ENCODE measurements around the gene ECM1.
A peak's percentile ranks its signal among the peaks of the same experiment; 100 is the strongest.

ECM1 gene

DNA sequence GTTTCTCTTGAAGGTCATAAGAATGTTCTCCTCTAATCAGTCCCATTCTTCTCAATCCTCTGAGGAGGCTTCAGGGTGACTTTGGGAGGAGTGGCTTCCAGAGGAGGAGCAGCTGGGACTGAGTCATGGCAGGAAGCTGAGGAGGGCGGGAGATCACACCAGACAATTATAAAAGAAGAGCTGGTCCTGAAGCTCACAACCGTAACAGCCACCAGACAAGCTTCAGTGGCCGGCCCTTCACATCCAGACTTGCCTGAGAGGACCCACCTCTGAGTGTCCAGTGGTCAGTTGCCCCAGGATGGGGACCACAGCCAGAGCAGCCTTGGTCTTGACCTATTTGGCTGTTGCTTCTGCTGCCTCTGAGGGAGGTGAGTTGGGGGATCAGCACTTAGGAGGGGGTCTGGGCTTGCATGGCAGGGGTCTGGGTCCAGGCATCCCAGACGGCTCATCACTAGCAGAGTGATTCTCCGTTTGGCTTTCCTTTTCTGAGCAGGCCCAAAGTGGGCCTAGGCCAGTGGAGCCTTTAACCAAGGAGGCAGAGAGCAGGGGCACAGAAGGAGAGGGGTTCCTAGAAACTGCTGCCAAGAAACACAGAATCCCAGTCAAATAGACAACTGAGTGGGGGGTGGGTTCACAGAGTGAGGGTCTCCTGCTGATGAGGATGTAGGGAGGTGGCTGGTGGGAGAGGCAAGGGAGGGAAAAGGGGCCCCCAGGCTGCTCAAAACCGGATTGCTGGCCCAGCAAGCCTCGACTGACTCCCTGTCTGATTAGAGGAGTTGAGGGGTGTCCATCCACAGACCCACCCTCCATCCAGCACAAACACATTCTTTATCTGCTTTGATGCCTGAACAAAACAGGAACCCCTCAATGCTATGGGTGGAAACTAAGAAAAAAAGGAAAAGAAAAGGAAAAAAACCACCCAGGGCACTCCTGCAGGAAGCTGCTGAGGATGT, at the start of gene ECM1:
ECM1 (plus strand) TSS at position 198 of the 953 bp plus-strand sequence; CDS start at position 299, 101 bp downstream.
- DNase-seq, result no peak

DNA sequence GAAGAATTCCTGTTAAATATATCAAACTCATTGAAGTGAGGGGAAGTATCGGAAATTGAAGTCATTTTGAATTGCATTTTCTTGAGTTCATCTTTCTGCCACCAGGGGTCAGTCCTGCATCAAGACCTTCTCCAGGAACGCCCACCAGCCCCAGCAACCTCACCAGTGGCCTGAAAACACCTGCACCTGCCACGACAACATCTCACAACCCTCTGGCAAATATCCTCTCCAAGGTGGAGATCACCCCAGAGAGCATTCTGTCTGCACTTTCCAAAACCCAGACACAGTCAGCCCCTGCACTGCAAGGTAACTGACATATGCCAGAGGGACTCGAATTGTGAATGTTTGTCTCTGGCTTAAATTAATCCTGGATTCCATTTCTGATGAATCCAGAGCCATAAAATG, 43.5 kb upstream of the ECM1 start:
- DNase-seq, result peak in 1 of 2 experiments; percentile 24

DNA sequence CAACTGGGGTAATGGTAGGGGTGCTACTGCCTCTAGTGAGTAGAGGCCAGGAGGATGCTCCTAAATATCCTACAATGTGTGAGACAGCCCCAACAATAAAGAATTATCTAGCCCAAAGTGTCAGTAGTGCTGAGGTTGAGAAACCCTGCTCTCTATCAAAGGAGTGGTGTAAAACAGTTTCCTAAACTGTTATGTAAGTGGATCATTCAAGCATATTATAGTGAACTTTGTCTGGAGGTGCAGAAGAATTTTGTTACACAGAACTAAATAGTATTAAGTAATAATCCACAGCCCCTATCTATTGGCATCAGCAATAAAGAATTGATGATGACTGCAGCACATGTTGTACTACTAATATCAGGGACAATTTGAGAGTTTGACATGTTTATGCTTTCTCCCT, 40.9 kb upstream of the ECM1 start:
- DNase-seq, result no peak

DNA sequence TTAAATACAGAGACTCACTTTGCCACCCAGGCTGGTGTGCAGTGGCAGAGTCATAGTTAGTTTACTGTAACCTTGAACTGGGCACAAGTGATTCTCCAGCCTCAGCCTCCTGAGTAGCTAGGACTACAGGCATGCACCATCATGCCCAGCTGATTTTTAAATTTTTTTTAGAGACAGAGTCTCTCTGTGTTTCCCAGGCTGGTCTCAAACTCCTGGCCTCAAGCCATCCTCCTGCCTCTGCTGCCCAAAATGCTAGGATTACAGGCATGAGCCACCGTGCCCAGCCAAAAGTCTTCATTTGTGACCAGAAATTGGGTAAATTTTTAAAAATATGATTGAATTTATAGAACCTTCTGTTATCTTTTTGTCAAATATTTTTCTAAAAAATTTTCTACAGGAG, 38.6 kb upstream of the ECM1 start:
- DNase-seq, result no peak

DNA sequence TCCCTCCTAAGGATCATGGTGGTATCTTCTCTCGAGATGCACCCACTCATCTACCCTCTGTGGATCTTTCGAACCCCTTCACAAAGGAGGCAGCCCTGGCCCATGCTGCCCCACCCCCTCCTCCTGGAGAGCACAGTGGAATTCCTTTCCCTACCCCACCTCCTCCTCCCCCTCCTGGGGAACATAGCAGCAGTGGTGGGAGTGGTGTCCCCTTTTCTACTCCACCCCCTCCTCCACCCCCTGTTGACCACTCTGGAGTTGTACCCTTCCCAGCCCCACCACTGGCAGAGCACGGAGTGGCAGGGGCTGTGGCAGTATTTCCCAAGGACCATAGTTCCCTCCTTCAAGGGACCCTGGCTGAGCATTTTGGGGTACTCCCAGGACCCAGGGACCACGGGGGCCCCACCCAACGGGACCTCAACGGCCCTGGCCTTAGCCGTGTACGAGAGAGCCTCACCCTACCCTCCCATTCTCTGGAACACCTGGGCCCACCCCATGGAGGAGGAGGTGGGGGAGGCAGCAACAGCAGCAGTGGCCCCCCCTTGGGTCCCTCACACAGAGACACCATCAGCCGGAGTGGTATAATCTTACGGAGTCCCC, 35.2 kb upstream of the ECM1 start:
- no peak for DNase-seq

DNA sequence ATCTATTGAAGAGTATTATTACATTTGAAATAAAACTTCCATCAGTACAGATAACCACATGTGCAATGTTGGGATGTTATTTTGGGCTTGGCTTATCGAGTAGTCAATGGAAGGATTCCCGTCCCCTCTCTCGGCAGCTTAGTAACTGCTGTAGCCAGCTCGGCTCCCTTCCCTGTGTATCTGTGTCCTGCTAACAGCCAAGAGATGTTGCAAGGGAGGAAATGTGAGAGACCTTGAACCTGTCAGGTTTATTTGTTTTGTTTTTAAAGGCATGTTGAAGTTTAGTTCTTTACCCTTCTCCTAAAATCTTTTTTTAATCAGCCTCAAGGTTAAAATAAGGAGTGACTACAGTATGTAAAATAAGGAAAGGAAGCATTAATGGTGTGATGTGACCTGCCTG, 34.2 kb upstream of the ECM1 start:
- no peak for DNase-seq

DNA sequence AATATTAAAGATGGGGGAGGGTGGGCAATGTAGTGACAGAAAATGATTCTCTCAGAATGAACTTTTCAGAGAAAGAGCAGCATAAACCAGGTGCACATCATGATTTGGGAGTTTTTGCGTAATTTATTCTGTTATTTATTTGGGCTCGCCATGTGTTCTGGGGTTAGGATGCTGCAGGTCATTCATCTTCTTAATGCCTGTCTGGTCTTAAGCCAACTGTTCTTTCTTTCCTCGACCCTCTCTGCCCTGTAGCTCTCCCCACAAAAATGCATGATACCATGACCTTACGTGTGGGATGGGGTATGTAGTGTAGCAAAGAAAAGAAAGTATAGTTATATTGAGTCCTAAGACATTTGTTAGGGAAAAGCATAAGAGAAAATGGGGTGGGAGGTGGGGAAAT, 33.0 kb upstream of the ECM1 start:
- DNase-seq, result no peak

DNA sequence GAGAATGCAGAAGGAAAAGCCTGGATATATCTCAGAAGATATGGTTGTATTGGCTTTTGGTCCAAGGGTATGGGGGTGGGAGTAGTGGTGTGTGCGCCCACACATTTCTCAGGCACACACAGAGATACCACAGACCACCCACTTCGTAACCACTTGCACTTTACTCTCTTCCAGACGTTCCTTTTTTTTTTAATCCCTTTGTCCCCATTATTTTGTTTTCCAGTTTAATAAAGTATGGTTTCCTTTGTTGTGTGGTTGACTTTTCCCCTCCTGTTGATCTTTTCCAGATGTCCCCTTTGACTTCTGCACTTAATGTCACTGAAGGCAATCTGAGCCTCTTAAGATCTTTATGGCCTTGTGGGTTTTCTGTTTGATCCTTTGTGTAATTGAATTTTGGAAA, 31.2 kb upstream of the ECM1 start:
- no peak for DNase-seq

DNA sequence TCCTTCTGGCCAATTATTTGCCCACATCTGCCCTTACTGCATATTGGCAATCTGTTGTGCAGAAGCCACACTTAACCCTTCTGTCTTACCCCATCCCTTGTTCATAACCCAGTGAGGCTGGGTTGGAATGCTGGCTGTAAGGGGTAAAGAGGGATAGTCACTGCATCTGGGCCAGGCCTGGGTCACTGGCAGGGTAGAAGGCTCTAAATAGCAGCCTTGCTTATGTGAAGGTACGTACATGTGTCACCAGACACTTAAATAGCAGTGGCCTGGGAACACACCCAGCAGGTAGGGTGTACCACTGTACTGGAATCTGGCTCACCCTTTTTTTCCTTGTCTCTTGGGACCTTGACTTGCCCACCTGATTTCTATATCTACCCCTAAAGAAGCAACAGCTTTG, 30.6 kb upstream of the ECM1 start:
- DNase-seq, result no peak

DNA sequence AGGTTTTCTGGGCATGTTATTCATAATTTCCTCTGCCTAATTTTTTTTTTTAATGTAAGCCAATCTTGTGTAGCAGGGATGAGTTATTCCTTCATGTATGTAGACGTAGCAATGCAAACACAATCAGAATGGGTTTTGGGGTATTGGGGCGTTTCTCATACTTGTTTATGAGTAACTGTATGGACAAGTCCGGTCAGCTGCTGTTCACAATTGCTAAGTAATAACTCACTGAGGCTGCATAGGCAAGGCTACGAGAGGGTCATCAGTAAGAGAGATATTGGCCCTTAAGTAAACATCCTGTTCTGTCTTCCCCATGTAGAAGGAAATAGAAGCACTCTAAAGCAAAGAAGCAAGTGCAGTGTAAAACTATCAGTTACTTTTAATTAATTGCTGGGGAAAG, 30.2 kb upstream of the ECM1 start:
- no peak for DNase-seq

DNA sequence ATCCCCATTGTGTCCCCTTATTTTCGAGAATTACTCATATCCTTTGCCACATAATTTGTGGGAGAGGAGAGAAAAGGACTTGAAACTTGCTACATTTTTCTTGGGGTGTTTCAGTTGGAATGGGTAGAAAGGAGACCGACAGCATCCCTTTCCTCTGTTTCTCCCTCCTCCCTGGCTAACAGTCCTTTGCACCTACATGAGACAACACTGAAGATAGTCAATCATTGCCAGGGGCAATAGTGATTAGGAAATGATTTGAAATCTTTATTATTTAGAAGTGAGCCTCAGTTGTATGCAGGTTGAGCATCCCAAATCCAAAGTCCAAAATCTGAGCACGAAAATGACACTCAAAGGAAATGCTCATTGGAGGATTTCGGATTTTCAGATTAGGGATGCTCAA, 28.5 kb upstream of the ECM1 start:
- DNase-seq, result no peak

DNA sequence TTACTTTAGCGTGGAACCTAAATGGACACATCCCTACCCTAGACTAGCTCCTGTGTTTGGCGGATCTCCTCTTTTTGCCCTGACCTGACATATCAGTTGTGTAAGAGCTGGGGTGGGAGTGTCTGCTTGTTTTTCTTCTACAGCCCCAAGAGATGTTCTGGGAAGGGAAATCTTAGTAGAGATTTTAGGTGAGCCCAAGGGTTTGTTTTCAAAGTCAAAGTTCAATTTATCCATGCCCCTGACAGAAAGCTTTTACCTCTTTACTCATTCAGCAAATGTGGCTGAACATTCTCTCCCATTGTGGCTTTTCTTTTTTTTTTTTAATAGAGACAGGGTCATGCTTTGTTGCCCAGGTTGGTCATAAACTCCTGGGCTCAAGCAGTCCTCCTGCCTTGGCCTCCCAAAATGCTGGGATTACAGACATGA, 28.0 kb upstream of the ECM1 start:
- no peak for DNase-seq

DNA sequence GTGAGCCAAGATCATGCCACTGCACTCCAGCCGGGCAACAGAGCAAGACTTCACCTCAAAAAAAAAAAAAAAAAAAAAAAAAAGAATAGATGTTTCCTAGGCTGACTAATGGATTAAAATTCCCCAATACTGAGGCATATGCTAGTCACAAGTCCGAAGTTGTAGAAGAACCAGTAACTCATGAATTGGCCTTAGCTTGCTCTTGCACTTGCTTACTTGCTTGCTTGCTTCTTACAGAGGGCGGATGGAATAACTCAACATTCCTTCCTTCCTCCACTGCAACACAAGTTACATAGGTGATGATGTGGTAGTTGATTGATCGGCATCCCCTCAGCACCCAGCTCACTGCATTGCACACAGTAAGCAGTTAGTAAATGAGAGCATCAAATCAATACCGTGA, 23.5 kb upstream of the ECM1 start:
- DNase-seq, result no peak

DNA sequence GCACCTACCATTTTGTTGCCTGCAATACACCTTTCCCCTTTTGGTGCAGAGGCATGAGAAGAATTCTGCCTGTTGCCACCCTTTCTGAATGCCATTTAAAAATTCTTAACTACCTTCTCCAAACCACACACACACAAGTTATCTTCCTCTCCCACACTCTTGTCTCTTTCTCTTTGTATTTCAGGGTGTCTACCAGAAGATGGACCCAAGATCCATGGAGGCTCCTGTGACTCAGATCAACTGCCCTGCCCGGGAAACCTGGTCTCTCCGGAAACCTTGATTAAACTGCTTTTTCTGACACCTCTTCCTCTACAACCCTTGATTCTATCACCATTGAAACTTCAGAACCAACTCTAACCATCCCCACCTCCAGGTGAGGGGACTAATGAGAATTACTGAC, 23.0 kb upstream of the ECM1 start:
- DNase-seq, result no peak

DNA sequence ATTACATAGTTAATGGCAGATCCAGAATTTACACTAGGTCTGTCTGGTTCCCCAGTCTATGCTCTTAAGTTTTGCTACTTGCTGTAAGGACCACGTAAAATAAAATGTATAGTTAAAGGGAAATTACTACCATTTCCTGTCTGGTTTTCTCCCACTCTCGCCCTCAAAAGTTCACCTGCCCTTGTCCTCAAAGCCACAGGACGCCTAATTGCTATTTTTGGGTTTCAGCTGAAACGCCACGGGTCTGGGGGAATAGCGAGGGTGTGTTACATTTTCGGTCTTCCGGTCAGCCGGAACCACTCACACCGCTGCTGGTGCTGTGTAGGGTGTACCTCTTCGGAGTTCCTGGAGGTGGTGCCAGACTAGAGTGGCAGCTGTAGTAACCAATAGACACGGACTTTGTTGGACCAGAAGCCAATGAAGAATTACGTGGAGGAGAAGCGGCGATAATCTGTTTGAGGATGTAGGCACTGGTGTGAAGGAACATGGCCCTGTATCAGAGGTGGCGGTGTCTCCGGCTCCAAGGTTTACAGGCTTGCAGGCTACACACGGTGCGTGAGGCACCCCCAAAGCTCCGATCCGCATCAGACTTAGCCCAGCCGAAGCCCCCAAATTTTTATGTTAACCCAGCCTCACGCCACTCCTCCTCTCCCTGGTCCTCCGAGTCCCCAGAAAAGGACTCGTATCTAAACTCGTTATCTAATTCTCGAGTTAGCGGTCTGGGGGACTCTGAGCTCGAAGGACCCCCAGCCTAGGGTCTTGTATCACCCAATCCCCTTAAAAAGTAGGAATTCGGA, 20.7 kb upstream of the ECM1 start, which contains the start of gene TARS2:
TARS2 (plus strand) TSS at position 454 of the 797 bp plus-strand sequence; CDS start at position 486, 32 bp downstream.
- peak; percentile 95 to 97 for DNase-seq

DNA sequence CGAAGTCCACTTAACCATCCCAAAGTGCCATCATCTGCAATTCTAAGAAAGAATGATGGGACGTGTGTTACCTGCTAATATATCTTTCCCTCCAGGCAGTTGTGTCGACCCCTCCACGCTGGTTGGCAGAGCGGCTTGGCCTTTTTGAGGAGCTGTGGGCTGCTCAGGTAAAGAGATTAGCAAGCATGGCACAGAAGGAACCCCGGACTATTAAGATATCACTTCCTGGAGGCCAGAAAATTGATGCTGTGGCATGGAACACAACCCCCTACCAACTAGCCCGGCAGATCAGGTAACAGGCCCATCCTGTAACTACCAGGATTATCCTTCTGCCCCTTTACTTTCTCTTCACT, 20.2 kb upstream of the ECM1 start:
- no peak for DNase-seq

DNA sequence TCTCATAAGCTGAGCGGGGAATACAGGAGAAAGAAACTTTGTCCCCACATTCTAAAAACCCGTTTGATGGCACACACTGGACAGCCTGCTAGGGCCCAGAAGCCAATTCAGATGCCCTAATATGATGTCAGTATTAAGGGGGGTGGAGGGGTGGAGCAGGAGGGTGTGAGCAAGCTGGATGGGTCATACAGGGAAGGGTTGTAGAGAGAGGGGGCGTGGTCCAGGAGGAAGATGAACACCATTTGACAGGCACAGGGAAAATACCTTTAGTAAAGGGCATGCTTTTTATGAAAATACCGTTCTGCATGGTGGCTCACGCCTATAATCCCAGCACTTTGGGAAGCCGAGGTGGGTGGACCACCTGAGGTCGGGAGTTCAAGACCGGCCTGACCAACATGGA, 14.7 kb upstream of the ECM1 start:
- no peak for DNase-seq

DNA sequence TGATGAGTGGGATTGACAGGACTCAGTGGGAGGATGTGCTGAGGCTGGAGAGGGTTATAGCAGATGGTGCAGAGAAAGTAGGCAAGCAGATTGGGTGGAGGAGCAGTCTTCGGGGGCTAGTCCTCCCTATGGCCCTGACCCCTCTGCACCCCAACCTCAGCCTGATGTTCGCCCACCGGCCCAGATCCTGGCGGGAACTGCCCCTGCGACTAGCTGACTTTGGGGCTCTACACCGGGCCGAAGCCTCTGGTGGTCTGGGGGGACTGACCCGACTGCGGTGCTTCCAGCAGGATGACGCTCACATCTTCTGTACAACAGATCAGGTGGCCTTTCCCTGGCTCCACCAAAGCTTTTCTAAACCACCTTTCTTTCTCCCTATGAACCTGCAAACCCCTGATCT, 9.6 kb upstream of the ECM1 start:
- DNase-seq, result no peak

DNA sequence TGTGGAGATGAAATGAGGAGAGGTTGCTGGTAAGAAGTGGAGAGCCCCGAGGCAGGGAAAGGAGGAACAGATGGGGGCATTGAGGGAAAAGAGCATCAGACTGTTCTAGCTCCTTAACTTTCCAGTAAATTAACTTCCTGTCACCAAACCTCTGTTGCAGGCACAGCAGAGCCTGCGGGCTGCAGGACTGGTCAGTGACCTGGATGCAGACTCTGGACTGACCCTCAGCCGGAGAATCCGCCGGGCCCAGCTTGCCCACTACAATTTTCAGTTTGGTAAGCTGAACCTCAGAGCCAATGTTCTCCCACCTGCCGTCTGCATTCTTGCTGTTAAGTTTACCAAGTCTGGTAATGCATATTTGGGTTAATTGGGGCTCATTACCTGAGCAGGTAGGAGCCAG, 2.5 kb upstream of the ECM1 start:
- no peak for DNase-seq

DNA sequence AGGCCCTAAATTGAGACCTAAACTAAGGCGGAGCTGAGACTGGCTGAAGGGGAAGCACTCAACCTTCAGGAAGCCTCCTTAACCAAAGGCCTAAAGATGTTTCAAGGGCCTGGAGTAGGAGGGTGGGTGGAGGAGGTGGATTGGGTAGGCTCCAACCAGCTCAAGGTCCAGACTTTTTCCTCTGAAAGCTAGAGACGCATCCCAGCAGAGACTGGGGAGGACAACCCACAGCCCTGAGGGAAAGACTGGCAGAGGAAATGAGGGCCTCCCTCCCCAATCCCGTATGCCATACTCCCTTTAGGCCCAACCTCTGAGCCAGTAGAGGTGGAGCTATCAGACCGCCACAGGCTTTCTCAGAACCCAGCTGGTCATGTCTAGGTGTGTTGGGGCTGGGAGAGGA, 1.1 kb downstream of the ECM1 start:
- DNase-seq, result no peak

DNA sequence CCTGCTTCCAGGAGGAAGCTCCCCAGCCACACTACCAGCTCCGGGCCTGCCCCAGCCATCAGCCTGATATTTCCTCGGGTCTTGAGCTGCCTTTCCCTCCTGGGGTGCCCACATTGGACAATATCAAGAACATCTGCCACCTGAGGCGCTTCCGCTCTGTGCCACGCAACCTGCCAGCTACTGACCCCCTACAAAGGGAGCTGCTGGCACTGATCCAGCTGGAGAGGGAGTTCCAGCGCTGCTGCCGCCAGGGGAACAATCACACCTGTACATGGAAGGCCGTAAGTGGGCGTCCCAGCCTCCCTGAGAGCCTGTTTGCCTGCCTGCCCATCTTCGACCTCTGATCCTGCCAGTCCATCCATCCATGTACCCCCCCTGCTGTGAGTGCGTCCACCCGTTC, 3.6 kb downstream of the ECM1 start:
- DNase-seq, result no peak

DNA sequence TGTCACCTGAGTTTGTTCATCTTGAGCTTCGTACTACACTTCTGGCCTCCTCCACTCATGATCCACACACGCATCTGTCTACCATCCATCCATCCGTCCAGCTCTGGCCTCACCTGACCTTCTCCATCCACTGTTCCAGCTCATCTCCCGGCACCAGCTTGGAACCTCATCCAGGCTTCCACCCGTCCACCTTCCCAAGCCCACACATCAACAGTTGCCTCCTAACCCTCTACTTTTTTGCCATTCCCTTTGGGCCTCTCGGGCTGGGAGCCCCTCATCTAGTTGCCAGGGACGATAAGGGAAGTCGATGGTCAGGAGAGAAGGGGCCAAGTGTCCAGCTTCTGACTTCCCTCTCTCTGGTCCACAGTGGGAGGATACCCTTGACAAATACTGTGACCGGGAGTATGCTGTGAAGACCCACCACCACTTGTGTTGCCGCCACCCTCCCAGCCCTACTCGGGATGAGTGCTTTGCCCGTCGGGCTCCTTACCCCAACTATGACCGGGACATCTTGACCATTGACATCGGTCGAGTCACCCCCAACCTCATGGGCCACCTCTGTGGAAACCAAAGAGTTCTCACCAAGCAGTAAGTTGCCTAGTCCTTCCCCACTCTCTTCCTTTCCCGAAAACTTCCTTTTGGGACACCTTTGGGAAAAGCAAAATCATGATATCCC, 4.2 kb downstream of the ECM1 start:
- no peak for DNase-seq

DNA sequence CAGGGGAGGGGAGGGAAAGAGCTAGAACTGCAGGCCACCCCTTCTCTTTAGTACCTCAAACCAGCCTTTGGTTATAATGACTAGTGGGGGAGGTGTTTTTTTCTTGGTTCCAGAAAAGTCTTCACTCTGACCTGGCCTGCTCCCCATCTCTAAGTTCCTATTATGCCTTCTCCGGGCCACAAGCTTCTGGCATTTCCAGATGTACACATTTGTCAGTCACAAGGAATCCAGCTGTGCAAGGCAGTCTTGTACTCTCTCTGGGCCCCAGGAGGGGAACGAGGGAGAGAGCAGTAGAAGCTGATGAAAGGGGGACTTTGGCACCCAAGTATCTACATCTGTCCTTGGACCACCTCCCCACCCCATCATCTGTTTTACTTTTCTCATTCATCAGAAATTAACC, 4.9 kb downstream of the ECM1 start:
- DNase-seq, result no peak

Measured in NCI-H1930 (cell line).